ENCODE measurements around the gene ARL8B.

GRCh38 chr3:5222283-5223005, 100.4 kb downstream of the ARL8B start:
- TF ChIP-seq CTCF (IDR thresholded peaks at IDR 0.05; ENCODE audit: insufficient read depth, low read length) (no peak), POLR2AphosphoS5 (IDR thresholded peaks at IDR 0.05; ENCODE audit: low read depth) (no peak)

Measured in HL-60 (cell line).